ENCODE measurements around the gene CCDC169. TPM values are rescaled to one million over a fixed set of nuclear protein-coding genes. Genes with fewer than 3 reads are reported as not detected.
"Not testable (repeated sequence)": the region's sequence is repeated elsewhere in the genome, so short reads cannot be mapped to it uniquely, and the experiment has no call there.

The CCDC169 gene
- total RNA-seq, 4 donors from 2014 or later = under 0.01 to 0.35 (median 0.19) TPM

DNA sequence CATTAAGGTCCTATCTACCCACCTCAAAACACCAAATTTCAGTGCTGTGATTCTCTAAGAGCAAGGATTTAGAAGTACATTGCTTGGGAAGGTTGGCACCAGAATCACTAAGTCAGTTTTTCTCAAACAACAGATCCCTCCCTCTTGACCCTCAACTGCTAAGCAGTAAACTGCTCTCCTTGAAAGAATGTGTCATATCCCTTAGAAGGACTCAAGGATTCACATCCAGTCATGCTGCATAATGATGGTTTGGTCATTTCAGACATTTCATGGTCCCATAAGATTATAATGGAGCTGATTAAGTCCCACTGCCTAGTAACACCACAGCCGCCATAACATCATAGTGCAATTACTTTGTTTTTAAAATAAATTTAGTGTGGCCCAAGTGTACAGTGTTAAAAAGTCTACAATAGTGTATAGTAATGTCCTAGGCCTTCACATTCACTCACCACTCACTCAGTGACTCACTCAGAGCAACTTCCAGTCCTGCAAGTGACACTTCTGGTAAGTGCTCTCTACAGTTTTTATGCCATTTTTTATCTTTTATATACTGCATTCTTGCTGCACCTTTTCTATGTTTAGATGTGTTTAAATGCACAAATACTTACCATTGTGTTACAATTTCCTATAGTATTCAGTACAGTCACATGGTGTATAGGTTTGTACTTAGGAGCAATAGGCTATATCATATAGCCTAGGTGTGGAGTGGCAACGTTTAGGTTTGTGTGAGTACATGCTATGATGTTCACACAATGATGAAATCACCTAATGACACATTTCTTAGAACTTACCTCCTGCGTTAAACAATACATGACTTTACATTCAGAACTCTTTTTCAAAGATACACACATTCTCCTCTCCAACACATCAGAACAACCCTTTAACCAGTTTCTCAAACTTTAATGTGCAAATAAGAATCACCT, 15.7 kb upstream of the CCDC169 start:
- WGBS, 2 donors = 69 to 72% methylated on average over 3 of the region's 3 CpGs
- Histone ChIP-seq H3K27ac (no peak overlapping the region), H3K9me3 (no peaks in the 10 kb centered on the region), H3K27me3 (no peaks in the 10 kb centered on the region), H3K36me3 (peaks cover 0 to 65% (median 7%) of the 10 kb centered on the region in 3 donors), H3K4me3 (no peak overlapping the region), H3K4me1 (no peaks in the 10 kb centered on the region)
- TF ChIP-seq, protein P1, sequence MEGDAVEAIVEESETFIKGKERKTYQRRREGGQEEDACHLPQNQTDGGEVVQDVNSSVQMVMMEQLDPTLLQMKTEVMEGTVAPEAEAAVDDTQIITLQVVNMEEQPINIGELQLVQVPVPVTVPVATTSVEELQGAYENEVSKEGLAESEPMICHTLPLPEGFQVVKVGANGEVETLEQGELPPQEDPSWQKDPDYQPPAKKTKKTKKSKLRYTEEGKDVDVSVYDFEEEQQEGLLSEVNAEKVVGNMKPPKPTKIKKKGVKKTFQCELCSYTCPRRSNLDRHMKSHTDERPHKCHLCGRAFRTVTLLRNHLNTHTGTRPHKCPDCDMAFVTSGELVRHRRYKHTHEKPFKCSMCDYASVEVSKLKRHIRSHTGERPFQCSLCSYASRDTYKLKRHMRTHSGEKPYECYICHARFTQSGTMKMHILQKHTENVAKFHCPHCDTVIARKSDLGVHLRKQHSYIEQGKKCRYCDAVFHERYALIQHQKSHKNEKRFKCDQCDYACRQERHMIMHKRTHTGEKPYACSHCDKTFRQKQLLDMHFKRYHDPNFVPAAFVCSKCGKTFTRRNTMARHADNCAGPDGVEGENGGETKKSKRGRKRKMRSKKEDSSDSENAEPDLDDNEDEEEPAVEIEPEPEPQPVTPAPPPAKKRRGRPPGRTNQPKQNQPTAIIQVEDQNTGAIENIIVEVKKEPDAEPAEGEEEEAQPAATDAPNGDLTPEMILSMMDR (IDR thresholded peaks at IDR 0.05) = no peak
- TF ChIP-seq POLR2A (IDR thresholded peaks at IDR 0.05) = no peak
- intact Hi-C loops (cut with DNase I) = no loop called here
- DNase-seq = no peak

DNA sequence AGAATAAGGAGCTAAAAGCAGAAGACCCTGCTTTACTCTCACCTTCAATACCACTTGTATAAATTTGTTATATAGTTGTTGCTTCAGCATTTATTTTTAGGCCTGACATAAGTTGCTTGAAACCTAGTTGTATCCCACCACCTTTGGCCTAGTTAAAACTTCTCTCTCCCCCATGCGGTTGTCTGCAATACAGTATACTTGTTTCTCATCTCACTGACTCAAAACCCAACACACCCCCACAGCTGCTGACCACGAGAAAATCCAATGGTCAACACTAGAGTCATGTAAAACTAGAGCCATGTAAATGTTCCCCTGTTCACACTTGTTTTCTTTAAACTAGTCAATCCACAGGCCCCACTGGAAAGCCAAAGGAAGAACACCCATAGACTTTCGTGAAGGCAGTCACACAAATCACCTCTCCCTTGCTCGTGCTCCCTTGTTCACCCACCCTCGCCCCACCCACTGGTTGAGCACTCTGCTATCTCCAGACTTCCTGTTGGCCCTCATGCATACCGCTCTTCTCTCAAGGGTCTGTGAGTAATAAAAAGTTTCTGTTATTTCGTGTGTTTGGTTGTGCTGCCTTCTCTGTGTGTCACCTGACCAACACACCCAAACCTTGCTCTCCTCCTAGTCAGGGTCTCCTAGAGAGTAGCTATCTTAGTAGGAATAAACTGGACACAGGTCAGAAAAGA, 12.9 kb upstream of the CCDC169 start:
- intact Hi-C loops (cut with DNase I) = no loop called here
- Histone ChIP-seq H3K36me3 (peaks cover 0 to 65% (median 7%) of the 10 kb centered on the region in 3 donors), H3K27me3 (no peaks in the 10 kb centered on the region), H3K27ac (no peak overlapping the region), H3K9me3 (no peaks in the 10 kb centered on the region), H3K4me3 (no peak overlapping the region), H3K4me1 (no peaks in the 10 kb centered on the region)
- TF ChIP-seq, protein P1 (IDR thresholded peaks at IDR 0.05) = no peak
- no peak for TF ChIP-seq POLR2A (IDR thresholded peaks at IDR 0.05)
- DNase-seq = no peak
- WGBS, 2 donors = 94 to 97% methylated on average over 7 of the region's 7 CpGs

DNA sequence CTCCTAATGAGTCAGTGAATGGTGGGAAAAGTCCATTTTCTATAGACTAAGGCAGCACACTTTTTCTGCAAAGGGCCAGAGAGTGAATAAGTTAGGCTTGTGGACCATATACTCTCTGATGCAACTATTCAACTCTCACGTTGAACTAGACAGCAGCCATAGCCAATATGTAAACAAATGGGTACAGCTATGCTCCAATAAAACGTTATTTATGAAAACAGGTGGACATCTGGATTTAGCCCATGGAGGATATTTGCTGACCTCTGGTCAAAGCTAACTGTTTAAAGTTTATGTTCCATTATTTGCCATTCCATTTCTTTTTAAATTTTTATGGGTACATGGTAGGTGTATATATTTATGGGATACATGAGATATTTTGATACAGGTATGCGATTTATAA, 4.7 kb upstream of the CCDC169 start:
- WGBS, 2 donors = 65 to 67% methylated on average over 3 of the region's 3 CpGs
- Histone ChIP-seq H3K4me1 (peaks cover 0 to 25% (median 5%) of the 10 kb centered on the region in 3 donors), H3K27me3 (no peaks in the 10 kb centered on the region), H3K36me3 (peaks cover 0 to 24% (median 0%) of the 10 kb centered on the region in 3 donors), H3K9me3 (no peaks in the 10 kb centered on the region), H3K4me3 (no peak overlapping the region), H3K27ac (no peak overlapping the region)
- intact Hi-C loops (cut with DNase I) = no loop called here
- no peak for DNase-seq
- TF ChIP-seq POLR2A (IDR thresholded peaks at IDR 0.05) = no peak
- TF ChIP-seq, protein P1 (IDR thresholded peaks at IDR 0.05) = no peak

DNA sequence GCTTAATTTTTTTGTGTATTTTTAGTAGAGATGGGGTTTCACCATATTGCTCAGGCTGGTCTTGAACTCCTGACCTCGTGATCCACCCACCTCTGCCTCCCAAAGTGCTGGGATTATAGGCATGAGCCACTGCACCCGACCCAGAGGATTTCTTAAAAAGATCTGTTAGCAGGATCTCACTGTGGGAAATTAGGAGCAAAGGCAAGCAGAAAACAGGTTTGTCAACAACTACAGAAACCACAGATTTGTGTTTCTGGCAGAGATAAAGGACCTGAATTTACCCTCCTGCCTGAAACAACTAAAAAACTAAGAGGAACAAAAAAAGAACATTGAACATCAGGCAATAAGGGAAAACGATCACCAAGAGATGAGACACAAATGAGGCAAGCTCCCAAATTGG, 1.9 kb upstream of the CCDC169 start:
- Histone ChIP-seq H3K36me3 (peaks cover 0 to 22% (median 0%) of the 10 kb centered on the region in 3 donors), H3K4me1 (peaks cover 0 to 32% (median 5%) of the 10 kb centered on the region in 3 donors)
- H3K9me3 ChIP-seq; intact Hi-C loops (cut with DNase I); H3K4me3 ChIP-seq; H3K27ac ChIP-seq; H3K27me3 ChIP-seq; DNase-seq: not testable (repeated sequence)
- 28 to 49% methylated on average over 3 of the region's 3 CpGs for WGBS, 2 donors

DNA sequence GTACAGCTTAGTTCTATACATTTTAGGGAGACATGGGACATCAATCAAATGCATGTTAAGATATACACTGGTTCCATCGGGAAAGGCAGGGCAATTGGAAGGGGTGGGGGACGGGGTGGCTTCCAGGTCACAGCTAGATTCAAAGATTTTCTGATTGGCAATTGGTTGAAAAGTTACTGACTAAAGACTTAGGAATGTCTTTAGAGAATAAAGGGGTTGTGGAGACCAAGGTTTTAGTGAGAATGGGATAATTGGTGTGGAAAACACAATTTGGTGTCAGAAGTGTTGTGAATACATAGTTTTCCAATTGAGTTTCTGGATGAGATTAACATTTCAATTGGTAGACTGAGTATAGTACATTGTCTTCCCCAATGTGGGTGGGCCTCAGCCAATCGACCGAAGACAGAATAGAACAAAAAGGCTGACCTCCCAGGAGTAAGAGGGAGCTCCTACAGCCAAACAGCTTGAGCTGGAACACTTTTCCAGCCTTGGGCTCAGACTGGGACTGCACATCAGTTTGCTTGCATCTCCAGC, 988 bp upstream of the CCDC169 start:
- Histone ChIP-seq H3K27ac (no peak overlapping the region), H3K4me3 (no peak overlapping the region), H3K36me3 (peaks cover 0 to 13% (median 0%) of the 10 kb centered on the region in 3 donors), H3K9me3 (no peaks in the 10 kb centered on the region), H3K27me3 (no peaks in the 10 kb centered on the region), H3K4me1 (peaks cover 0 to 32% (median 5%) of the 10 kb centered on the region in 3 donors)
- intact Hi-C loops (cut with DNase I) = no loop called here
- no peak for DNase-seq
- TF ChIP-seq POLR2A (IDR thresholded peaks at IDR 0.05) = no peak
- TF ChIP-seq, protein P1 (IDR thresholded peaks at IDR 0.05) = no peak
- WGBS, 2 donors = 28 to 43% methylated on average over 4 of the region's 4 CpGs

Data from esophagus squamous epithelium (tissue), 5 donors.